Hematopoietic multipotent progenitor cell treated with erythropoietin and hydrocortisone succinate and interleukin-3 and kit ligand, for 6 days (in vitro differentiated cells): Measurements from ENCODE around the gene FGD4.
"Not testable (repeated sequence)": the region's sequence is repeated elsewhere in the genome, so short reads cannot be mapped to it uniquely, and the experiment has no call there.

Experiments
- DNase-seq: peaks from one replicate; pipeline ENCODE4 v3.0.0-alpha.2; 2015

The FGD4 gene

DNA sequence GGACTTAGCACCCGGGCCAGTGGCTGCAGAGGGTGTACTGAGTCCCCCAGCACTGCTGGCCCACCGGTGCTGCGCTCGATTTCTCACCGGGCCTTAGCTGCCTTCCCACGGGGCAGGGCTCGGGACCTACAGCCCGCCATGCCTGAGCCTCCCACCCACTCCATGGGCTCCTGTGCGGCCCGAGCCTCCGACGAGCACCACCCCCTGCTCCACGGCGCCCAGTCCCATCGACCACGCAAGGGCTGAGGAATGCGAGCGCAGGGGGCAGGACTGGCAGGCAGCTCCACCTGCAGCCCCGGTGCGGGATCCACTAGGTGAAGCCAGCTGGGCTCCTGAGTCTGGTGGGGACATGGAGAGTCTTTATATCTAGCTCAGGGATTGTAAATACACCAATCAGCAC lies 126.4 kb downstream of the FGD4 start:
- not testable (repeated sequence) for DNase-seq

DNA sequence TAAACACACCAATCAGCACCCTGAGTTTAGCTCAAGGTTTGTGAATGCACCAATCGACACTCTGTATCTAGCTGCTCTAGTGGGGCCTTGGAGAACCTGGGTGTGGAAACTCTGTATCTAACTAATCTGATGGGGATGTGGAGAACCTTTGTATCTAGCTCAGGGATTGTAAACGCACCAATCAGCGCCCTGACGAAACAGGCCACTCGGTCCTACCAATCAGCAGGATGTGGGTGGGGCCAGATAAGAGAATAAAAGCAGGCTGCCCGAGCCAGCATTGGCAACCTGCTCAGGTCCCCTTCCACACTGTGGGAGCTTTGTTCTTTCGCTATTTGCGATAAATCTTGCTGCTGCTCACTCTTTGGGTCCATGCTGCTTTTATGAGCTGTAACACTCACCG lies 127.0 kb downstream of the FGD4 start:
- not testable (repeated sequence) for DNase-seq

DNA sequence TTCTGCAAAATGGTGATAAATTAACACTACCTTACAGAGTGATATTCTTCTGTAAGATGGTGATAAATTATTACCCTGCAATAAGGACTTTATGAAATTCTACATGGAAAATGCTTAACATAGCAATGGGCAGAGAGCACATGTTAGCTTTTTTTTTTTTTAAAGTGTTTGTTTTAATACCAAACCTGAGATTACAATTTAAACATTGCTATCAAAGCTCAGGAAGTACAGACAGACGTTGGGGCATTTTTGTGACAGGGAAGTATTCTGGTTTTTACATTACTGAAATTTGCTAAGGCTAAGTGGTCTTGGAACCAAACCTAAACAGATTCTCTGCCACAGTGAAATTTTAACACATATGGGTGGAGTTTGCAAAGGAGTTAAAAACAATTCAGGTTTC lies 133.1 kb downstream of the FGD4 start:
- DNase-seq: no peak

DNA sequence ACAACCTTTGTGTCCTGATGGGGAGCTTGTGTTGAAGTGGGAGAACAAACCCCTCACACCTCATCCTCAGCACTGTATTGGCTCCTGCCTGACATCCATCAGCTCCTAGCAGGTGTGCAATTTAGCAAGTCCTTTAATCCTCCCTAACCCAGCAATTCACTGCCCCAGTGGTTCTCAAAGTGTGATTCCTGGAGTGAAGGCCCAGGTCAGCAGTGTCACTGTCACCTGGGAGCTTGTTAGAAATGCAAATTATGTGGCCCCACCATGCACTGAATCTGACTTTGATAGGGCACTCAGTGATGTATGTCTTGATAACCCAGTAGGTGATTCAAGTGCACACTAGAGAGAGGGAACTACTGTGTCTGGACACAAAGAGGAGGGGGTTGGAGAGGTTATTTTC lies 133.6 kb downstream of the FGD4 start:
- DNase-seq: no peak

DNA sequence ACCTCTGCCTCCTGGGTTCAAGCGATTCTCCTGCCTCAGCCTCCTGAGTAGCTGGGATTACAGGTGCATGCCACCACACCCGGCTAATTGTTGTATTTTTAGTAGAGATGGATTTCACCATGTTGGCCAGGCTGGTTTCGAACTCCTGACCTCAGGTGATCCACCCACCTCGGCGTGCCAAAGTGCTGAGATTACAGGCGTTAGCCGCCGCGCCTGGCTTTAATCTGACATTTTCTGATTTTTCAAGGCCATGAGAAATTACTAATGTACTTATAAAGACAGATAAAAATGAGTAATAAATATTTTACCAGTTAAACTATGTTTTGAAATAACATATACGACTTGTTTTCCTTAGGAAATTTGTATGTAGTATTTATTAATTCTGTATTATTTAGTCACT lies 134.1 kb downstream of the FGD4 start:
- not testable (repeated sequence) for DNase-seq

DNA sequence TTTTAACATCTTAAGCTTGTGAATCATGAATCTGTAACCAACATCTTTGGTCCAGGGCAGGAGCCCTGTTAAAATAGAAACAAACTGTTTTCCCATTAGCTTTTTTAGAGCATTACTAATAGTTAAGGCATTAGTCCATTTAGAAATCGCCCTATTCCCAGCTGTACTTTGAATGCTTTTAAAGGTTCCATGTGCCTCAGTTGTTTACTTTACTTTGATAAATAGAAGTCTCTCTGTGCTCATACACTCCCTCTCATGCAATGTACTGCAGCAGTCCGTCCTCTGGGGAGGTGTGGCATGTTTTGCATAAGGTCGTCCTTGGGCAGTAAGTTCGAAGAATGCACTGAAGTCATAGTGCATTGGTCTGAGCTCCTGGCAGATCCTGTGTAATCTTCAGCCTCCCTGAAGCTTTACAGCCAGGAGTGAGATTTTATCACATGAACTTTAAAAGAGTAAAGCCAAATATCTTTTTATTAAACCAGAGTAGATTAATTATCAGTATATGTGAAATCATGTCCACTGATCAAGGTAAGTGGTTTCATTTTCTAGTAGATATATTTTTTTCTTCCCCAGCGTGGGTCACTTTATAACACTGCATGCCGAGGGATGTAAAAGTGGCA lies 134.7 kb downstream of the FGD4 start:
- peak; percentile 66 for DNase-seq

DNA sequence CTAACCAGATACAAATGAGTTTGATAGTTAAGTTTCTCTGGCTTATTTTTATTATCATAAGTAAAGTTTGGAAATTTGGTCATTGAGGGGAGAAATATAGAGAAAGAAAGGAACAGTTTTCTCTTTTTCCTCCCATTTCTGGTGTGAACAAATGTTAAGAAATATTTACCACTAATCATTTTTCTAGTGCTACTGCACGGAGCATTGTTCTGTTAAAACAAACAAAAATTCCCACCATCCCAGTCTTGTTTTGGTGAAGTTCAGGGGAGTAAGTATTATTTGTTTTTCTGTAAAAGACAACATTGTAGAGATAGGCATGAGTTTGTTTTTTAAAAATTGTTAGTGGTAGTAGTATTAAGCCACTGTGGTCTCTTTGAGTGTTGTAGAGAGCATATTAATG lies 135.3 kb downstream of the FGD4 start:
- DNase-seq: no peak

DNA sequence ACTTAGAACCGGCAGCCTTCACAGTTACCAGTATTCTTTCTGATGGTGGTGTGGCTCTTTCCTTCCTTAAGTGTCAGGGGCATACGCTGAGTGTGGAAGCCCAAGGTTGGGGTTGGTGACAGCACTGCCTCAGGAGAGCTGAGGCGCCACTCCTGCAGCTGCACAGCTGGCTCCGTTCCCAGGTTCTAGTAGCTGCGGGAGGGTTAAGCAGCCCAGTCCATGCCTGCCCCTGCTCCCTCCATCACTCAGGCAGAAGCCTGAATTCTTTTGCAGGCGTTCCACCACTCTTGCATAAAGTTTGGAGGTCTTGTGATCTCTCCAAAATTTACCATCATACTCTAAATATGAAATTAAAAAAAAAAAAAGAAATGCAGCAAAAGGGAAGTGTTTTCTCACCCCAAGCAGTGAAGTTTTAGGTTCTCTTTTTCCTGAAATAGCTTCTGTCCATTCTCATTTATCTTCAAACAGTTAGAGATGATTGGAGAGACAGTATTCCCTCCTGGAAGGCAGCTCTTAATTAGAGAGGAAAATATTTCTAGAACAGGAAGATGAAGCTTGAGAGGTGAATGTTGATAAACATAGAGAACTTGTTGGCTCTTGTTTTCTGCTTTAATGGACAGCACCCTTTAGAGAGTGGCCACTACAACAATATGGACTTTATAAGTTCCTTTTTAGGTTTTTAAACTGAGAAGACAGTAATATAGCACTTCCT lies 136.1 kb downstream of the FGD4 start:
- peak; percentile 92 for DNase-seq

DNA sequence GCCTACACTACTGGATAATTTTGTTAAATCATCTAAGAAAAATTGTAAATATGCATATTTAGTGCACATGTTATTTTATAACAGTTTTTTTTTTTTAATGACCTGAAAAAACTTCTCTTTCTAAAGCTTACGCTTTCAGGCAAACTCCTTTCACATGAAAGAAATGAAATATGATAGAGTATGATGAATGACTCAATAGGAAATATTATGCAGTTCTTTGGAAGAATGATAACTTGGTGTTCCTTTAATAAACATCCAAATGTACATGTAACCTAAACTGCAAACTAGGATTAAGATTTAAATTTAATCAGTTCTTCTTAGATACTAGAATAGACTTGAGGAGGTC lies 136.6 kb downstream of the FGD4 start:
- DNase-seq: no peak

DNA sequence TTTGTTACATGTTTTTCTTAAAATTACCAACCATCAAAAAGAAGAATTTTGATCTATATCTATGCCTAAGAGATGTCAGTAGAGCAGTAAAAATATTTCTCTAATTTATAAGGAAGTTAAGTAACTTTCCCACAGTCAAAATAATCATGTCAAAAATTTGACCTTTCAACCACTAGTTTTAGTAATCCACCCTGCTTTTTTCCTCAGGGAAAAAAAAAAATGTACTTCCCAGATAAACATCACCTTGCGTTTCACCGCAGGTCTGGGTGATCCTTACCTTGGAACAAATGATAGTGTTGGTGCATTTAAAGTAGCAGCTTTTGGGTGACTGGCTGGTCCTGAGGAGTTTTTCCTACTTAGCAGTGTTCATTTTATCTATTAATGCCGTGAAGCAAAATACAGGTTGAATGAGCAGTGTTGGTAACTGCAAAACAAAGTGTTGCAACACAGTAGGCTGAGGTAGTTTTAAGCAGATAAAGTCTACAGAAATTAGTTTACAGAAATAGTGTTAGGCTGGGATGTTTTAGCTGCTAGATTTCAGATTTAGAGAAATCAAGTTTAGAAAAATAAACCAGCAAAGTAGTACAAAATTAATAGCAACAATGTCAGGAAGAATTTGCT lies 142.5 kb downstream of the FGD4 start:
- peak; percentile 21 for DNase-seq

DNA sequence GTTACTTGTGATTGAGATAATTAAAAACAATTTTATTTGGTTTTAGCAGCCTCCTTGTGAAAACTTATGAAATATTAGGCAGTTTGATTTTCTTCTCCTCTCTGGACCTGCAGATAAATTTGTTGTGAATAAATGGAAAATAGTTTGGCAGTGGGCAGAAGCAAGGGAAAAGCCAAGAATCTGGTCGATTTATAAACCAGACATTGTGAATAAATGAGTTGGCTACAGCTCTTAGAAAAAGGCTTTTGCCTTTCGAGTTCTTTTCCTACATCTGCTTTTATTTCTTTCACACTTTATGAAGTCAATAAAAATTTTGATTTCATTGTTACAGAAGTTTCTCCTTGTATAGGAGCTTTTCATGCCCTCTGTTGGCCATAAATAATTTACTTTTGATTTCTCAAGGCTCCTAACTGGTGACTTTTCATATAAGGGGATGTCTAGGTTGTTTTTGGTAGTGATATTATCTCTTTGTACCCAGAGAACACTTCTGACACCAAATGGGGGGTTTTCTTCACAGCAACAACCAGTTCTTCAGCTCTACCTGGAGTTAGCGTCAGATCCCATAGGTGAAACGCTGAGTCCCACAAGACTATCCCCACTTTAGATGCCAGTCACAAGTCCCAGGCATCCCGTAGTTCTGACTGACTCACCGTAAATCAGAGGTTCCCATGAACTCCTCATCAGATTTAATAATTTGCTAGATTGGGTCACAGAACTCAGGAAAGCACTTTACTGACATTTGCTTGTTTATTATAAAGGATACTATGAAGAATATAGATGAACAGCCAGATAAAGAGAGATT lies 143.3 kb downstream of the FGD4 start:
- DNase-seq: no peak

DNA sequence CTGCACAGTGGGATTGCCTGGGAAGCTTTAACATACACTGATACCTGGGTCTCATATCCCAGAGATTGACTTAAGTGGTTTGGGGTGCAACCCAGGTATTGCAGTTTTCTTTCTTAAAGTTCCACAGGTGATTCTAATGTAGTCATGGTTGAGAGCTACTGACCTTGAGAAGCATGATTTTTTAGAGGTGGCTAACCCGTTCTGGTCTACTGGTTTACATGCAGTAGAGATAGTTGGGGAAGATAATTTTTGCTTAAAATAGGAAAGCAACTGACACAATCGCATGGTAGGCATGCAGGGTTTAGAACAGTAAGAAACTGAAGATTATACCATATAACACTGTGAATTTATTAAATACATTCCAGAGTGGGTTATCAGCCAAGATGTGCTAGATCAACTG lies 145.5 kb downstream of the FGD4 start:
- DNase-seq: no peak

DNA sequence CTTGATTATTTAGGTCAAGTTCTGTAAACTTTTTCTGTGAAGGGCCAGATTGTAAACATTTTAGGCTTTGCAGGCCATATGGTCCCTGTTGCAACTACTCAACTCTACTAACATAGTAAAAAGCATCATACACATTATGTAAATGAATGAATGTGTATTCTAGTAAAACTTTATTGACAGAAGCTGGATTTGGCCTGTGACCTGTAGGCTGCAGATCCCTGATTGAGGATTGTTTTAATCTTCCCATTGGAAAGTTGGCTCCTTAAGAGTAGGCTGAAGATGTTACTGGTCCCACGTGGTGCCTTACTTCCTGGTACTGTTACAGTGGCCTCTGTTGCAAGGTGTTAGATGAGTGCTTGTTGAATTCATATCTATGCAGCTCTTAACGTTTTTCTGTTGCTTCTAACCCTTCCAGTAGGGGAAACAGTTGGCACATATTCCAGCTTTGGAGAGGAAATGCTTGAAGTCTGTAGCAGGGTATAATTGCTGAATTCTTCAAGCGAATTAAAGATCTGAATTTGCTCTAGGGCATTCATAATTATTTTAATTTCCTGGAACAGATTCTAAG lies 146.1 kb downstream of the FGD4 start:
- no peak for DNase-seq

DNA sequence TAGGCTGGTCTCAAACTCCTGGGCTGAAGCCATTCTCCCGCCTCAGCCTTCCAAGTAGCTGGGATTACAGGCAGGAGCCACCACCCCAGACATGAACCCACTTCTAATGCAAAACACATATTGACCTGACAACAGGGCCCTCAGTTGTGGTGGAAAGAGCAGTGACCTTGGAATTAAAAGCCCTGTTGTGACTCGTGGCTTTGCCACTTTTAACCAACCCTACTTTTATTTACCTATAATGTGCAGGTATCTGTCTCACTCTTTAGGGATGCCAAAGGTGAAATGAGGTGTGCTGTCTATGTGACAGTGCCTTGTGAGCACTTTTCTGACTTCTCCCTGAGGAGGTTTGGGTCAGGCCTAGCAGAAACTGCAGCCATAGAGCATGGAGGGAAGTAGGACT lies 146.9 kb downstream of the FGD4 start:
- DNase-seq: no peak

DNA sequence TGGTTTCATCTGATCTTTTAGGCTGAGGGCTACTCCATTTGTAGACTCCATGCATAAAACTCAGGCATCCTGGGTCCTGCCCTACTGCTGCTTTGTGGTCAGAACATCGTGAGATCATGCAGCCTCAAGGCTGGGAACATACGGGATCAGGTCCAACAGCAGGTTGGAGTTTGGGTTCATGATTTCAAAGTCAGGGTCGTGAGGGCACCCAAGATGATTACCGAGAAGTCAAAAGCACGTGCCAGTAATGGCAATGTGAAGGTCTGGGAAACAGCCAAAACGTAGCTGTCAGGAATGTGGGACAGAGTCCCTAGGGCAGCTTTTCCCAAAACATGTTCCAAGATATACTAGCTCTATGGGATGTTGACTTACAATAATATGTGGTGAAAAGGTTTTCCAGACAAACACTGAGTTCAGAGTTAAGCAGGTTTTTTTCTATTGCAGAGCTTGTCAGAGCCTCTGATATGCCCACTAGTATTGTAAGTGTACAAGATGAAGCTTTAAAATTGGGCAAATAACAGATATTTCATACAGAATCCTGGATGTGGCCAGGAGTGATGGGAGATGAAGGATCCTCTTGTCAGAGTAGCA lies 149.4 kb downstream of the FGD4 start:
- DNase-seq: no peak

DNA sequence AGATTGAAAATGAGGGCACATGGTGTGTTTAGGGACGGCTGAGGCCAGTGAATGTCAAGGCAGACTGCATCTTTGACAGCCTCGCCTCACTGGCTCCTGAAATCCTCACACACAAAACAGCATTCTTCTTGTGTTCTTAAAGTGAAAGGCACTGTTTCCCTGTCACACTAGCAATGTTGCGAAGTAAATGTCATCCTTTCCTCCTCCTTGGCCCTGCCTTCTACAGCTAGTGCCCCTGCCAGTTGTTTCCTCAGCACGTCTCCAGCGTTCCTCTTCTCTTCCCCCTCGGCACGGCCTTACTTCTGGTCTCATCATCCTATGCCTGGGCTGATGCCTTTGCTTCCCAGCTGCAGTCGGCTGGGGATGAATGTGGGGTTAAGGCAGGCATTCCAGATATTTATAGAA lies 150.3 kb downstream of the FGD4 start:
- DNase-seq: no peak

DNA sequence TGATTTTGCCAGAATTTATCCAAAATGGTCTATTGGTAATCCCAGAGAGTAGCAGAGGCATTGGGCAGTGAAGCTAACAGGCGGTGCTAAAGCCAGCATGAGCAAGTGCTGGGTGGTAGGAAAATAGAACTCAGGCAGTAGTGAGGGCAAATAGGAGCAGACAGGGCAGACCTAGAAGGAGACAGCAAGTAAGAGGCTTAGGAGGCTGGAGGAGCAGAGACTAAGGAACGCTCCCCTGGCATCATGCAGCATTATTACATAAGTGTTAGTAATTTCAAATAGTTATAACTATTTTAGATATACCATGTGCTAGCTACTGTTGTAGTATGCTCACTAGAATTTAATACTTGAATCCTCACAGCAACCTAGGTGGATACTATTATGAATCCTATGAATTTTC lies 151.7 kb downstream of the FGD4 start:
- no peak for DNase-seq

DNA sequence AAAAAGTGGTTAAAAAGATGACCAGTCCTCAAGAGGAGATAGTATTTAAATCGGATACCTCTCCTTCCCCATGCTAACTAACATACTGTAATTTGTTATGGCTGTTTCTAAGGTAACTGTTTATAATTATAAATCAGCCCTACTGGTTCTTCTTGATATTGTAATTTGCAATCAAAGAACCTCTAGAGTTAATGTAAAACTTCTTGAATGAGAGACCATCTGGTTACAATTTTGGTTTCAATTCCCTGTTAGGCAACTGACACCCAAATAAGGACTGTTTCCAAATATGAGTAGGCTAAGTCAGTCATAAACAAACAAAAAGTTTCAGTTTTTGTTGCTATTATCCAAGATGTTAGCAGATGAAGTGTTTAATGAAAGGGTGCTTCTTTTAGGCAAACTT lies 159.5 kb downstream of the FGD4 start:
- DNase-seq: no peak

DNA sequence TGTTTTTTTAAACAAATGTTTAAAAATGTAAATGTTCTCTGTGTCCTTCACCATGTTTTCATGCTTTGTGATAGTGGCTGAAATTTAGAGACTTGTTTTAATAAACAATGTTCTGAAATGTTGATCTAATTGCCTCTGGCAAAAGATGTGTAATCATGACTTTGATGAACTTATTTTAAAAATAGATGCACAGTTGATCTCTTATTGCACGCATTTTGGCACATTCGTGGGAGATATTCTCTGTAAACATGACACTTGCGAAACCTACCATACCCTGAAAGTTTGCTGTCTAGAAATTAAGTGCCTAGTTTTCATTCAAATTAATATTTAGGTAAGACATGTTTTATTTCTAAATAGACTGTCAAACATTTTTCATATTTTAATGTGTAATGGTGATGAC lies 160.1 kb downstream of the FGD4 start:
- no peak for DNase-seq

DNA sequence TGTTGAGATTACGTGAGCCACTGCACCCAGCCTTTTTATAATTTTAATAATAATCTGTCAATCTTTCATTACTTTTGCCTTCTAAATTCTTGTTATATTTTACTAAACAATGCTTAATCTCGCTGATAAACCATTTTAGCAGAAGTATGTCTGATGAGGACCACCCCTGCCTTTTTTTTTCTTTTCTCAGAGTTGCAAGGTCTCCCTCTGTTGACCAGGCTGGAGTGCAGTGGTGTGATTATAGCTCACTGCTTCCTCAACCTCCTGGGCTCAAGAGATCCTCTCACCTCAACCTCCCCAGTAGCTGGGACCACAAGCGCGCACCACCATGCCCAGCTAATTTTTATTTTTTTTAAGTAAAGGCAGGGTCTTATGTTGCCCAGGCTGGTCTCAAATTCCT lies 161.2 kb downstream of the FGD4 start:
- DNase-seq: no peak

DNA sequence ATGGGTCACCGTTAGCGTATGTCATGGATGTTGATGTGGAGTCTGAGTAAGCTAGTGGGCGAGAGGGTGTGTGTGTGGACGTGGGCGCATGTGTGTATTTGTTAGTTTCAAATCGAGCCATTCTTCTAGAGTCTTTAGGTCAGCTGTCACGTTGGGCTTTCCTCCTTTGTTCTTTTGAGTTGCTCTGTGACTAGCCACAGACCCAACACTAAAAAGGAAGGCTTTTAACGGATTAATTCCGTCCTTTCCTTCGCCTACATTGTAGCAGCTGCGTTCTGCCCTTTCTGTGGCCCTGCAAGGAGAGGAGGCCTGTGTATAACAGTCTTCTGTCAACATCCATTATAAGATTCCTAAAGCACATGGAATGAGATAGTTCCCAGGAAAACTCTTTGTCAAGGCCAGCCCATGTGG lies 162.6 kb downstream of the FGD4 start:
- DNase-seq: no peak

DNA sequence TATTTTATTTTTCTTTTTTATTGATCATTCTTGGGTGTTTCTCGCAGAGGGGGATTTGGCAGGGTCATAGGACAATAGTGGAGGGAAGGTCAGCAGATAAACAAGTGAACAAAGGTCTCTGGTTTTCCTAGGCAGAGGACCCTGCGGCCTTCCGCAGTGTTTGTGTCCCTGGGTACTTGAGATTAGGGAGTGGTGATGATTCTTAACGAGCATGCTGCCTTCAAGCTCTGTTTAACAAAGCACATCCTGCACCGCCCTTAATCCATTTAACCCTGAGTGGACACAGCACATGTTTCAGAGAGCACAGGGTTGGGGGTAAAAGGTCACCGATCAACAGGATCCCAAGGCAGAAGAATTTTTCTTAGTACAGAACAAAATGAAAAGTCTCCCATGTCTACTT lies 163.1 kb downstream of the FGD4 start:
- DNase-seq: not testable (repeated sequence)

DNA sequence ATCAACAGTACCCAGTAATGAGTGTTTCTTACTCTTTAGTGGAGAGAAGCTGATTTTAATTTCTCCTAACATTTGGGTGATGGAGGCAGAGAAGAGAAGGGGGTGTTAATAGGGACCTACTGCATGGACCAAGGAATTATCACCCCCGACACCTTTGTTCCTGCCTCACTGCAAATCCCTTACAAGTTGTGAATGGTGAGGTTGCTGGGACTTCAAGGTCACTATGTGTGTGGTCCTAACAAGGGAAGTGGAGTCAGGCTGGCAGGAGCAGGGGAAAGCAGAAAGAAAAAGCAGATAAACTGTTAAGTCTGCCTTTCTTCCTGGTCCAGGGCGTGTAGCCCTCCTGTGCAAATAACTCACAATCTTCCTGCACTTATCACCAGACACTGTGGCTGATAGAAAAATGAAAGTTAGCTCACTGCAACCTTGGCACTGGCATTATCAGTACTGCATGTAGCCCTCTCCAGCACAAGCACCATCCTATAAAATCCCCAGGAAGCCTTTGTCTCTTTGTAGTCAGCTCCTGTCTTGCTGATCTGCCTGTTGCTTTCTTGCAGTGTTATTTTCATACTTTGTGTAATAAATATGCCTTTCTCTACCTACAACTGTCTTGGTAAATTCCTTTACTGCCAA lies 167.4 kb downstream of the FGD4 start:
- peak; percentile 41 for DNase-seq
